HG03378 (cell line): ENCODE results near the gene CRY1.
"Not testable (repeated sequence)": the region's sequence is repeated elsewhere in the genome, so short reads cannot be mapped to it uniquely, and the experiment has no call there.

Experiments
- ATAC-seq: cut with Tn5 transposase; IDR thresholded peaks from one replicate; pipeline ENCODE4 v1.9.1; 2021; ENCODE audit warnings: mild to moderate bottlenecking, moderate library complexity; ENCODE audit not compliant: unreplicated experiment

The CRY1 gene

DNA sequence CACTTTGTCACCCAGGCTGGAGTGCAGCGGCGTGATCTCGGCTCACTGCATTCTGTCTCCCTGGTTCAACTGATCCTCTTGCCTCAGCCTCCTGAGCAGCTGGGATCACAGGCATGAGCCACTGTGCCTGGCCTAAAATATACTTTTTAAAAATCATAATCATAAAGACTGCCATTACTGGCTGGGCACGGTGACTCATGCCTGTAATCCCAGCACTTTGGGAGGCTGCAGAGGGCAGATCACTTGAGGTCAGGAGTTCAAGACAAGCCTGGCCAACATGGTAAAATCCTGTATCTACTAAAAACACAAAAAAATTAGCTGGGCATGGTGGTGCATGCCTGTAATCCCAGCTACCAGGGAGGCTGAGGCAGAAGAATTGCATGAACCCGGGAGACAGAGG lies 20.1 kb downstream of the CRY1 start:
- ATAC-seq, result not testable (repeated sequence)

DNA sequence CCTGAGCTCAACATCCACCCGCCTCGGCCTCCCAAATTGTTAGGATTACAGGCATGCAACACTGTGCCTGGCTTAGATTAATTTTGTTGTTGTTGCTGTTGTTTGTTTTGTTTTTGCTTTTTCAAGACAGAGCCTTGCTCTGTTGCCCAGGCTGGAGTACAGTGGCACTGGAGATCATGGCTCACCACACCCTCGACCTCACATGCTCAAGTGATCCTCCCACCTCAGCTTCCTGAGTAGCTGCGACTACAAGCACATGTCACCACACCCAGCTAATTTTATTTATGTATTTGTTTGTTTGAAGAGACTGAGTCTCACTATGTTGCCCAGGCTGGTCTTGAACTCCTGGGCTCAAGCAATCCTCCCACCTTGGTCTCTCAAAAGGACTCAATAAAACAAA lies 26.7 kb downstream of the CRY1 start:
- ATAC-seq, result no peak

DNA sequence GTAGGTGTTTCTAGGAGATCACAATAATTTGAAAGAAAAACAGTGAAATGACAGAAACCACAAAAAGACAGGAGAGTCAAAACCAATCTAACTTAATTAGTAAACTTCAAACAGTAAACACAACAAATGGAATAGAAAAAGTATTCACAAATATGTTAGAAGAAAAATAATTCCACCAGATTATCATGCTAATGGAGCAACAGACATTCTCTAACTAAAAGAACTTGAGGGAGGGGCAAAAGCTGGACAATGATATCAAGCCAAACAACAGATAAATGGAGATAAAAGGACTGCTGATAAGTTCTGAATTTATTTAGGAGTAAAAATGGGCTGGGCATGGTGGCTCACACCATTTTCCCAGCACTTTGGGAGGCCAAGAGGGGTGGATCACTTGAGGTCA lies 28.7 kb downstream of the CRY1 start:
- no peak for ATAC-seq

DNA sequence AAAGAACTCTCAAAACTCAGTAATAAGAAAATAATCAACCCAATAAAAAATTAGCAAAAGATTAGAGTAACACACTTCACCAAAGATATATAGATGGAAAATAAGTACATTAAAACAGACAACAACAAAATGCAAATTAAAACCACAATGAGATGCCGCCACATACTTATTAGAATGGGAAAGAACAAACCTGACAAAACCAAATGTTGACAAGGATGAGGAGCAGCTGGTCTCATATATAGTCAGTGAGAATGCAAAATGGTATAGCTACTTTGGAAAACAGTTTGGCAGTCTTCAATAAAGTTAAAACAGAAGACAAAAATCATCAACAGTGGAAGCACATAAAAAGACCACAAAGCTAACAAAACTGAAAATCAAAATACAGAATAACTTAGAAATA lies 29.1 kb downstream of the CRY1 start:
- no peak for ATAC-seq

DNA sequence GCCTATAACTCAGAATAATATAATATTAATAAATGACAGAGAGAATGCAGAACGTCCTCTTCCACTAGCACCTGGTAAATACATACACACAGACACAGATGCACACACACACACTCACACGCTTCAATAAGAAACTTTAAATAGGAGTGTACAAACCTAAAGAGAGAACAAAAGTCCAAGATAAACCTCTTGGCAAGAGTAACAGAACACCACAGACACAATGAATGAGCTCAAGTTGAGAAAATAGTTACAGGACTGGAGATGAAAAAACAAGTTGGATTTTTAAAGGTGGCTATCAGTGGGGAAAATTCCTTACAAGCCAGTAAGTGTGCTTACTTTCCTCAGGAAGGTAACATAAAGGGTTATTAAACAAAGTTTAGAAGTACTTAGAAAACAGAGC lies 35.2 kb downstream of the CRY1 start:
- no peak for ATAC-seq

DNA sequence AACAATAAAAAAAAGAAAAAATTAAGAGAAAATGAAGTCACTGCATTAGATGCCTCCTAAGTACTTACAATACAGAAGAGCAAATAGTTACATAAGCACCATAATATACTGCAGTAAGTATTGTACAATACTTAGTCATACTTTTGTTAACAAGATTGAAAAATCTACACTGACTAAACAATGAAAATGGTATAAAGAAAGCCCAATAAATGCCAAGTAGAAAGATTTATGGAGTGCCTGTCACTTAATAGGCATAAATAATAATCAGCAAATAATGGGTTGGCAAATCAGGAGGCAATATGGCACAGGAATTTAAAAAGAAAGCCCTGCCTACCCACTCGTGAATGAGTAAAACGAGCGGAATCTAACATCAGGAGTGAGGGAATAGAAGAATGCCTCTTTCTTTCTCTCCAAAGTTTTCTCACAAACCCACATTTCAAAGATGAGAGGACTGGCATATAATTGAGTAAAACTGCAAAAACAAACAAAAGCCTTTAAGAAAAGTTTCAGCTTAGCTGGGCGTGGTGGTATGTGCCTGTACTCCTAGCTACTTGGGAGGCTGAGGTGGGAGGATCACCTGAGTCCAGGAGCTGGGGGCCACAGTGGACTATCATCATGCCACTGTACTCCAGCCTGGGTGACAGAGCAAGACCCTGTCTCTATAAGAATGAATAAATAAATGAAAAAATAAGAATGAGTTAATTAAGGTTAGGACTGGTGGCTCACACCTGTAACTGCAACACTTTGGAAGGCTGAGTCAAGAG lies 36.1 kb downstream of the CRY1 start:
- ATAC-seq, result no peak

DNA sequence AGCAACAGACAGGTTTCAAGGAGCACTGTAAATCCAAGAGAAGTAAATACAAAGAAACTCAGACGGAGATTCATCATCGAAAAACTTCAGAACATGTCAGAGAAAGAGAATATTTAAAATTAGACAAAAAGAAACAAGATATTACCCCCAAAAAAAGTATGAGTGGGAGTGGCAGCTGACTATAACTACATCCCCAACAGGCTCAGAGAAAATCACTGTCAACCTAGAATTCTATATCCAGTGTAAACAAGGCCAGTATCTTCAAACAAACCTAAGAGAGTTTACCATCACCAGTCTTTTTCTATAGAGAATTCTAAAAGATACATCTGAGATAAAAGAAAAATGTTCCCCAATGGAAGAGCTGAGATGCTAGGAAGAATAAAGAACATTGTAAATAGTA lies 39.6 kb downstream of the CRY1 start:
- no peak for ATAC-seq

DNA sequence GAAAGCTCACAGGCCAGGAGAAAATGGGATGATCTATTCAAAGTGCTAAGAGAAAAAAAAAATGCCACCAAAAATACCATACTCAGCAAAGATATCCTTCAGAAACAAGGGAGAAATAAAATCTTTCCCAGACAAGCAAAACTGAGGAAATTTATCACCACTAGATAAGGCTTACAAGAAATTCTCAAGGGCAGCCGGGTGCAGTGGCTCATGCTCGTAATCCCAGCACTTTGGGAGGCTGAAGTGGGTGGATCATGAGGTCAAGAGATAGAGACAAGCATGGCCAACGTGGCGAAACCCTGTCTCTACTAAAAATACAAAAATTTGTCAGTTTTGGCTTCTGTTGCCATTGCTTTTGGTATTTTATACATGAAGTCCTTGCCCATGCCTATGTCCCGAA lies 48.2 kb downstream of the CRY1 start:
- ATAC-seq, result no peak

DNA sequence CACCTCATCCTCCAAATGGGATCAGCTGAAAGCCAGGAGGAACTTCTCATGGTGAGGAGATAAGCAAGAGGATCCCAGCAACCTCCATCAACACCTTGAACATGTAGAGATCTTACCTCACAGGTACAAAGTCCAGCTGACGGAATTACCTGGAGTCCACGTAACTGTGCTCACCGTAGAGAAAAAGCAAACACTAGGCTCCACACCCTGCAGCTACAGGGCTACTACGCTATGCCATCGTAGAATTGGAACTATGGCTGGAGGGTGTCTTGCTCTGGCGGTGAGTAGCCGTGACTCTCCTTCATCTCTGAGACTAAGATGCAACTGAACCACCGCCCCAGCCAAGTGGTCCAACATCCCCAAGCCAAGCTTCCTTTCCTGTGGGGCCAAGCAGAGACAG lies 50.5 kb downstream of the CRY1 start:
- ATAC-seq, result no peak

DNA sequence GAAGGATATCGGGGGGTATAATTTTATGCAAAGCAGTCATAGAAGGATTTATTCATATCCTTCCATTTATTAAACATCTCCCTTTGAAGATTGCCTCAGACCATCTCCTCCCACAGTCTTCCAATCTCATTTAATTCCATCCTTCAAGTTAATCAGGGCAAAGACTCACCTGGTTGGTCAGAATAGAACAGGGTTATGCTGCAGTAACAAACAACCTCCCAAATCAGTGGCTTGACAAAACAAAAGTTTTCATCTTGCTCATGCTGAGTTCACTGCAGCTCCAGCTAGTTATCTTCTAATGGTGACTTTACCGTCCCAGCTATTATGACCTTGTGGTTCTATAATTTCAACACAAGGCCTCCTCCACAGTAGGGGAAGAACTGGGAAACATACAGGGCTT lies 57.6 kb downstream of the CRY1 start:
- ATAC-seq, result no peak

DNA sequence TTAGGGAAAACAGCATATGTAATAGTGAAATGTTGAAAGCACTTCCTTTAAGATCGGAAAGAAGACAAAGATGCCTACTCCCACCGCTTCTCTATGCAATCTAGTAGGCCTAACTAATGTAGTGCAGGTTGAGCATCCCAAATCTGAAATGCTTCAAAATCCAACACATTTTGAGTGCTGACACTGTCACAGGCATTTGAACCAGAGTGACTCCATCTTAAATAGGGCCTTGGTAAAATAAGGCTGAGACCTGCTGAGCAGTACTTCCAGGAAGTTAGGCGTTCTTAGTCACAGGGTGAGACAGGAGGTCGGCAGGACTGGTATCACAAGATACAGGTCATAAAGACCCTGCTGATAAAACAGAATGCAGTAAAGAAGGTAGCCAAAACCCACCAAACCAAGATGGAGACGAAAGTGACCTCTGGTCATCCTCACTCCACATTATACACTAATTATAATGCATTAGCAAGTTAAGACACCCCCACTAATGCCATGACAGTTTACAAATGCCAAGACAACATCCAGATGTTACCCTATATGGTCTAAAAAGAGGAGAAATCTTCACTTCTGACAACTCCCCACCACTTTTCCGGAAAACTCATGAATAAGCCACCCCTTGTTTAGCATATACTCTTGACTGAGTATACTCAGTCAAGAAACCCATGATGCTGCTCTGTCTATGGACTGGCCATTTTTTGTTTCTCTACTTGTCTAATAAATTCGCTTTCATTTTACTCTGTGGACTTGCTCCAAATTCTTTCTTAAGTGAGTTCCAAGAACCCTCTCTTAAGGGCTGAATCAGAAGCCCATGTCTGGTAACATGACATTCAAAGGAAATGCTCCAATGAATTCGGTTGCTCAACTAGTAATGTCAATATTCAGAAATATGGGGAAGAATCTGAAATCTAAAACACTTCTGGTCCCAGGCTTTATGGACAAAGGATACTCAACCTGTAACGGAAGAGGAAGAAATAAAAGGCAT lies 59.3 kb downstream of the CRY1 start:
- no peak for ATAC-seq

DNA sequence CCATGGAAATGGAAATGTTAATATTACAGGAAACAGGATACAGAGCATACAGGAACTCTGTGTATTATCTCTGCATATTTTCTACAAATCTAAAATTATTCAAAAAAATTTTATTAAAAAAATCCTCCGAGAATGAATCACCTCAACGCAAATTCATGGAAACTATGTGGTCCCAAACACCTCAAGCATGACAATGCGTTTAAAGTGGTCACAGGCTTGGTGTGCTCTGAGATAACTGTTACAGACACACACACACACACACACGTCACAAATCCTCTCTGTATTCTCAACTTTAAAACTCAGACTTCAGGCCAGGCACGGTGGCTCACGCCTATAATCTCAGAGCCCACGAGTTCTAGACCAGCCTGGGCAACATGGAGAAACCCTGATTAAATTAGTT lies 61.1 kb downstream of the CRY1 start:
- no peak for ATAC-seq

DNA sequence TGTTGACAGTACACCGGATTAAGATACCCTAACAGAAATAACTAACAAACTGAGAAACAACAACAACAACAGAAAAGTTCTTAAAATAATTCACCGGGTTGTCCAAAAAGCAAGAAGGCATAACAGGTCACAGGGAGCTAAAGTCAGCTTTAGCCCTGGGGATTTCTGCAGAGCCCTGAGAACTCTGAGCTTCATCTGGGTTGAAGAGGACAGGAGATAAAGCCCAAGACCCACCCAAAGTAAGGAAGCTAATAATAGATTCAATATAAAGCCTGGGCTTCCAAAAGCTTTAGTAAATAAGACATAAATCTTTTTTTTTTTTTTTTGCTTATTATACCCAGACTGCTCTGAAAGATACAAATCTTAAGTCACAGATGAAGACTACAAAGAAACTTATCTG lies 62.3 kb downstream of the CRY1 start:
- ATAC-seq, result no peak

DNA sequence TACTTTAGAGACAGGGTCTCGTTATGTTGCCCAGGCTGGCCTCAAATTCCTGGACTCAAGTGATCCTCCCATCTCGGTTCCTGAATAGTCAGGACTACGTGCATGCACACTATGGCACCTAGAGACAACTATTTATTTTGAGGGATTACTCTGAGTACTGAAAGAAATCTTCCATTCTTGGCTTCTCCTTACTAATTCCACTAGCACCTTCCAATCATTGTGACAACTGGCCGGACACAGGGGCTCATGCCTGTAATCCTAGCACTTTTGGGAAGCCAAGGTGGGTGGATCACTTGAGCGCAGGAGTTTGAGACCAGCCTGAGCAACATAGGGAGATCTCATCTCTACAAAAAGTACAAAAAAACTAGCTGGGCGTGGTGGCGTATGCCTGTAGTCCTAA lies 64.3 kb downstream of the CRY1 start:
- no peak for ATAC-seq

DNA sequence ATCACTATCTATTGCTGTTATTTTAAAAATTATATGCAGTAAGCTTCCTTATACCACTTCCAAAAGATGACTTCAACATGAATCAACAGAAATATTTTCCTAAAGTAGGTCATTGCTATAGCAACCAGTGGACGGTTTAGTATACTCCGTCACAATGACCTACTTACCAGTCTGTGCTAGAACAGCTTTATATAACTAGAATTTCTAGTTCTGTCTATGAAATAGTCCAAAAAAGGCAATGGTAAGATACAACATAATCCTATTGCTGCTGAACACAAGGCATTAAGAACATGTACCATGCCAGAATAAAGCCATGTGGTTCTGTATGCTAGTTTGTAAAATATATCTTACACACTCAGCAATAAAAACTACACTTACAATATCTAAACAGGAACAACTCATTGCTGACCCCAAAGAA lies 65.7 kb downstream of the CRY1 start:
- no peak for ATAC-seq

DNA sequence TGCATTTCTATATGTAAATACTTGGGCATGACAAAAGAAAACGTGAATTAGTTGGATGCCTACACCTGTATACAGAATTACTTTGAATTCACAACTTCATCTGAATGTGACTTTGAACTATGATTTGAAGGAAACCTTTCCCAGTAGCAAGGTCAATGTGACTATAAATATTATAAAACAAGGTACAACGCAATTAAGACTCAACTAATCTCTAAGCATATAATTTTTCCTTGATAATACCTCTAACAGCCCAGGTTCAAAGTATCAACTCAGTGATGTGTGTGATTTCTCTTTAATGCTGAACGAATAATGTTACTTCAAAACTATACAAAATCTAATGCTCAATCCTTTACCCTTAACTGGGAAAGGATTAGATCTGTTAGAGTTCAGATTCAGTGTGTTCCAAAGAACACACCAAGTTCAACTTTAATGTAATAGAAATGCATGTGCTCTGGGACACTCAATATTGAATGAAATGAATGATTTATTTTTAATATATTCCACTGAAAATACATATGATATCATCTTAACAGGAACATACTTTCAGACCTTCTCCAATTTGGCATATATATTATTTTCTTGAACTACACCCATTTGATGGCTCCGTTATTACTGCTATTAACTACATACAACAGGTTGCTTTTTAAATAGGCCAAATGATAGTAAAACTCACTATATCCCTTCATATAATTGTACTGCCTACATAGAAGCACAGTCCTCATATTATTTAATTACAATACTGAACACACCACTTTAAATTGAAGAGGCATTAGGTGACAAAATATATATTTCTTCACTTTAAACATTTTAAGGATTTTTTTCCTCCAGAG lies 66.3 kb downstream of the CRY1 start:
- no peak for ATAC-seq

DNA sequence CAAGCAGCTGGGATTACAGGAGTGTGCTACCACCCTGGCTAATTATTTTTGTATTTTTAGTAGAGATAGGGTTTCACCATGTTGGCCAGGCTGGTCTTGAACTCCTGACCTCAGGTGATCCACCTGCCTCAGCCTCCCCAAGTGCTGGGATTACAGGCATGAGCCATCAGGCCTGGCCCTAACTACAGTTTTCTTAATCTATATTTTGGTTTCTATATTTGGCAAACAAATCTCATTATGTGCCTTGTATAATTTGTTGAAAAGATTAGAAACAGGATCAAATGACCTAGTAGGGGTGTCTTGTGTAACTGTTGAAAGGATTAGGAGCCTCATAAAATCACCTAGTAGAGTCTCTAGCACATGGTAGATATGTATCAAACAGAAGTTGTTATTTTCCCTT lies 67.0 kb downstream of the CRY1 start:
- not testable (repeated sequence) for ATAC-seq

DNA sequence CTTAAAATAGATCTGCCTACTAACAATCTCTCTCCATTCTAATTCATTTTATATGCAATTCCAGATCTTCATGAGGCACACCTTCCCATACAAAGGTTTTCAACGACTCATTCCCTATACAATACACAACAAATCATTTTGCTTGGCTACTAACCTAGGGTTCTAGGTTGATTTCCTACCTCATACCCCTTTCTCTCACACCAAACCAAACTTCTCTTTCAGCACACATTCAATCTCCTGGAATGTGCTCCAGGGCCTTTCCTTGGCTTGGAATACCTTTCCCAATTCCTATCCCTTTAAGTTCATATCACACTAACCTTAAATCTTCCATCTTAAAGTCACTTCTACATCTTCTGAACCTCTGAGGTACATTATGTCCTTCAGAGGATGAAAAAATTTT lies 67.7 kb downstream of the CRY1 start:
- ATAC-seq, result no peak

DNA sequence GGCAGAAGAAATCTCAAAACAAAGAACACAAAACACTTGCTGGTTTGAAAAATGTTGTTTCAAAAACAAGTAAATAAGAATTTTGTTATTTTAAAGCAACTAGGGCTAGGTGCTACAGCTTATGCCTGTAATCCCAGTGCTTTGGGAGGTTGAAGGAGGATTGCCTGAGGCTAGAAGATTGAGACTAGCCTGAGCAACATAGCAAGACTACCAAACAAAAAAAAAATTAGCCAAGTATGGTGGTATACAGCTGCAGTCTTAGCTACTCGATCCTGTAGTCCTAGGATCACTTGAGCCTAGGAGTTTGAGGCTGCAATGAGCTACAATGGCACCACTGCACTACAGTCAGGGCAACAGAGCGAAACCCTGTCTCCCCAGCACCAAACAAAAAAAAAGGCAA lies 73.8 kb downstream of the CRY1 start:
- ATAC-seq, result no peak

DNA sequence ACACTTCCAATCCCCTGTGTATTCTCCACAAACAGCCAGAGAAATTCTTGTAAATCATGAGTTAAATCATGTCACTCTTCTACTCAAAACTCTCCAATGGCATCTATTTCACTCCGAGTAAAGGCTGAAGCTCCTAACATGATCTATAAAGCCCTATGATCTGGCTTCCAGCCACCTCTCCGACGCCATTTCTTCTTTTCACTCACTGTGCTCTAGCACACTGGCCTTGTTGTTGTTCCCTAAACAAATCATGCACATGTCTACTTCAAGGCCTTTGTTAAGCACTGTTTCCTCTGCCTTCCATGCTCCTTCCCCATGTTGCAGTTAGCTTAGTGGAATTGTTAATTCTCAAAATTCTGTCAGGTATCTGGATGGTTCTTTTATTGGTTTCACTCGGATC lies 76.3 kb downstream of the CRY1 start:
- ATAC-seq, result no peak

DNA sequence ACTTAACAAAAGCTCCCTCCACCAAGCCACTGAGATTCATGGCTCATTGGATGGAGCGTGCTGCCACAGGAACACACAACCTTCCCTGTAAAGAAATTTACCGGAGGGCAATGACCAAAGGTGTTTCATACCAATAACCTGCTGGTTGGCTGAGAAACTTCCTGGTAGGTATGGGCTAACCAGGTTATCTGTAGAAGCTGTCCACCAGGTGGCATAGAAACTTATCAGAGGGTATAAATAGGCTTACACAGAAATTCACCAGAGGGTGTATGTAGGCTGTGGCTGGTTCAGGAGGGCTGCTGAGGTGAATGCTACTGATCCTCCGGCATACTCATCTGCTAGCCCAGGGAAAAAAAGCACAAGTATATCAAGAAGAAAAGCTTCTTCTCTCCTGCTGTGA lies 79.3 kb downstream of the CRY1 start:
- no peak for ATAC-seq
